Measurements from ENCODE around the gene C6orf62.
"Not testable (repeated sequence)": the region's sequence is repeated elsewhere in the genome, so short reads cannot be mapped to it uniquely, and the experiment has no call there.

C6orf62 gene

GRCh38 chr6:24757611-24758010 is 38.7 kb upstream of the C6orf62 start:
- Histone ChIP-seq H3K9ac (ENCODE audit: low read depth, low read length) (no peak overlapping the region), H3K27me3 (ENCODE audit: control insufficient read depth, insufficient read depth, low read length) (no peaks in the 10 kb centered on the region), H3K4me2 (ENCODE audit: low read length) (no peak overlapping the region), H3K4me1 (ENCODE audit: control insufficient read depth, insufficient read depth, low read length) (no peaks in the 10 kb centered on the region), H3K36me3 (ENCODE audit: insufficient read depth, low read length) (no peaks in the 10 kb centered on the region), H3K9me3 (replicated peaks; ENCODE audit: low read length) (no peaks in the 10 kb centered on the region), H3K4me3 (ENCODE audit: low read length) (no peak overlapping the region)

- H3K4me3 ChIP-seq (ENCODE audit: low read length), result no peak overlapping the region
- no peak overlapping the region for H3K4me2 ChIP-seq (ENCODE audit: low read length)
- no peaks in the 10 kb centered on the region for H3K27me3 ChIP-seq (ENCODE audit: control insufficient read depth, insufficient read depth, low read length)
- no peaks in the 10 kb centered on the region for H3K4me1 ChIP-seq (ENCODE audit: control insufficient read depth, insufficient read depth, low read length)
- no peaks in the 10 kb centered on the region for H3K9me3 ChIP-seq (replicated peaks; ENCODE audit: low read length)
- H3K36me3 ChIP-seq (ENCODE audit: insufficient read depth, low read length), result no peaks in the 10 kb centered on the region
- no peak overlapping the region for H3K9ac ChIP-seq (ENCODE audit: low read depth, low read length)
Observed at GRCh38 chr6:24755279-24755678, 36.3 kb upstream of the C6orf62 start.

DNA sequence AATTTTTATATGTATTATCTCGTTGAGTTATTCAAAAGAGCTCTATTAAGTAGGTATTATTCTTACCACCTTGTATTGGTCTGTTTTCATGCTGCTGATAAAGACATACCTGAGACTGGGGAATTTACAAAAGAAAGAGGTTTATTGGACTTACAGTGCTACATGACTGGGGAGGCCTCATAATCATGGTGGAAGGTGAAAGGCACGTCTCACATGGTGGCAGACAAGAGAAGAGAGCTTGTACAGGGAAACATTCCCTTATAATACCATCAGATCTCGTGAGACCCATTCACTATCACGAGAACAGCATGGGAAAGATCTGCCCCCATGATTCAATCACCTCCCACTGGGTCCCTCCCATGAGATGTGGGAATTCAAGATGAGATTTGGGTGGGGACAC is 35.4 kb upstream of the C6orf62 start:
- H3K4me2 ChIP-seq (ENCODE audit: low read length); H3K9ac ChIP-seq (ENCODE audit: low read depth, low read length); H3K36me3 ChIP-seq (ENCODE audit: insufficient read depth, low read length); H3K9me3 ChIP-seq (replicated peaks; ENCODE audit: low read length); H3K27me3 ChIP-seq (ENCODE audit: control insufficient read depth, insufficient read depth, low read length); H3K4me1 ChIP-seq (ENCODE audit: control insufficient read depth, insufficient read depth, low read length); H3K4me3 ChIP-seq (ENCODE audit: low read length): not testable (repeated sequence)

- H3K4me2 ChIP-seq (ENCODE audit: low read length), result no peak overlapping the region
- no peaks in the 10 kb centered on the region for H3K27me3 ChIP-seq (ENCODE audit: control insufficient read depth, insufficient read depth, low read length)
- H3K4me3 ChIP-seq (ENCODE audit: low read length), result no peak overlapping the region
- H3K9ac ChIP-seq (ENCODE audit: low read depth, low read length), result no peak overlapping the region
- no peaks in the 10 kb centered on the region for H3K4me1 ChIP-seq (ENCODE audit: control insufficient read depth, insufficient read depth, low read length)
- no peaks in the 10 kb centered on the region for H3K36me3 ChIP-seq (ENCODE audit: insufficient read depth, low read length)
- no peaks in the 10 kb centered on the region for H3K9me3 ChIP-seq (replicated peaks; ENCODE audit: low read length)
Observed at GRCh38 chr6:24753545-24753944, 34.6 kb upstream of the C6orf62 start.

- no peaks in the 10 kb centered on the region for H3K36me3 ChIP-seq (ENCODE audit: insufficient read depth, low read length)
- H3K4me2 ChIP-seq (ENCODE audit: low read length), result no peak overlapping the region
- no peaks in the 10 kb centered on the region for H3K4me1 ChIP-seq (ENCODE audit: control insufficient read depth, insufficient read depth, low read length)
- no peak overlapping the region for H3K4me3 ChIP-seq (ENCODE audit: low read length)
- H3K27me3 ChIP-seq (ENCODE audit: control insufficient read depth, insufficient read depth, low read length), result no peaks in the 10 kb centered on the region
- no peak overlapping the region for H3K9ac ChIP-seq (ENCODE audit: low read depth, low read length)
- no peaks in the 10 kb centered on the region for H3K9me3 ChIP-seq (replicated peaks; ENCODE audit: low read length)
Observed at GRCh38 chr6:24752917-24753492, 34.1 kb upstream of the C6orf62 start.

GRCh38 chr6:24752503-24752902 is 33.5 kb upstream of the C6orf62 start:
- H3K27me3 ChIP-seq (ENCODE audit: control insufficient read depth, insufficient read depth, low read length), result no peaks in the 10 kb centered on the region
- no peaks in the 10 kb centered on the region for H3K9me3 ChIP-seq (replicated peaks; ENCODE audit: low read length)

GRCh38 chr6:24750878-24751277 is 31.9 kb upstream of the C6orf62 start:
- not testable (repeated sequence) for H3K36me3 ChIP-seq (ENCODE audit: insufficient read depth, low read length); H3K4me1 ChIP-seq (ENCODE audit: control insufficient read depth, insufficient read depth, low read length); H3K9me3 ChIP-seq (replicated peaks; ENCODE audit: low read length); H3K4me2 ChIP-seq (ENCODE audit: low read length); H3K4me3 ChIP-seq (ENCODE audit: low read length); H3K9ac ChIP-seq (ENCODE audit: low read depth, low read length); H3K27me3 ChIP-seq (ENCODE audit: control insufficient read depth, insufficient read depth, low read length)

More at GRCh38 chr6:24752503-24752902, 33.5 kb upstream of the C6orf62 start:
- H3K4me1 ChIP-seq (ENCODE audit: control insufficient read depth, insufficient read depth, low read length), result no peaks in the 10 kb centered on the region
- H3K36me3 ChIP-seq (ENCODE audit: insufficient read depth, low read length), result no peaks in the 10 kb centered on the region
- H3K4me2 ChIP-seq (ENCODE audit: low read length), result no peak overlapping the region
- H3K4me3 ChIP-seq (ENCODE audit: low read length), result no peak overlapping the region
- no peak overlapping the region for H3K9ac ChIP-seq (ENCODE audit: low read depth, low read length)

DNA sequence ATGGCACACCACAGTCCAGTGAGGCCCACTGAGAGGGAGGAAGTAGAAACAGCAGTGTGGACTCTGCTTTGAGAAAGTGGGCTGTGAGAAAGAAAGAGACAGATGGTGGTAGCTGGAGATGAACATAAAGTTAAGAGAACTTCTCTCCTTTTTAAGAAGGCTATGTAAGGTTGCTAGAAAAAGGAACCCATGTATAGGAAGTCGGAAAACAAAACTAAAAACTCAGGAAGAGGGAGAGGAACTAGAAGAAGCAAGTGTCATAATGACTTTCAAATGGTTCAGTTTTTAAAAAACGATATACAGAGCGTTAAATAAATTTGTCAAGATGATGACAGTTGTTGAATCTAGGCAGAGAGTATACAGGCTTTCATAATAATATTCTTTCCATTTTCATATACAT is 30.3 kb upstream of the C6orf62 start:
- Histone ChIP-seq H3K9ac (ENCODE audit: low read depth, low read length) (no peak overlapping the region), H3K36me3 (ENCODE audit: insufficient read depth, low read length) (no peaks in the 10 kb centered on the region), H3K4me2 (ENCODE audit: low read length) (no peak overlapping the region), H3K4me3 (ENCODE audit: low read length) (no peak overlapping the region), H3K27me3 (ENCODE audit: control insufficient read depth, insufficient read depth, low read length) (no peaks in the 10 kb centered on the region), H3K4me1 (ENCODE audit: control insufficient read depth, insufficient read depth, low read length) (peaks cover under 1% of the 10 kb centered on the region), H3K9me3 (replicated peaks; ENCODE audit: low read length) (no peaks in the 10 kb centered on the region)

DNA sequence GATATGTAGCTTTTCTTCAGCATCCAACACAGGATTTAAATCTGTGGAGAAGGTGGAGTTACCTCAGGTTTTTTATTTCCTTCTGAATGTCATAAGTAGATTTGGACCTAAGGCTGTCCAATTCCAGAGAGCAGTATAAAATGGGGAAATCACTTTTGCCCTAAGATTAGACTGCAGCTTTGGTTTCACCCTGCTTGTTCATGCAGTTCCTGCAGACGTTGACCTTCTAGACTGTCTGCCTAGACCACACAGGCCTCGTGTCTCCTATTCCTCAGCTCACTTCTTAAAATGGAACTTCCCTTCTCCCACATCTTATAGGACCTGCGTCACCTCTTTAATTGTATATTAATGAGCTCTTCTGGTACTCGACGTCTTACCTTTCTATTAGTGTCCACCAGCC is 26.0 kb upstream of the C6orf62 start:
- Histone ChIP-seq H3K4me2 (ENCODE audit: low read length) (no peak overlapping the region), H3K4me3 (ENCODE audit: low read length) (no peak overlapping the region)

GRCh38 chr6:24743944-24744335 is 25.0 kb upstream of the C6orf62 start:
- peaks cover 33% of the 10 kb centered on the region for H3K4me1 ChIP-seq (ENCODE audit: control insufficient read depth, insufficient read depth, low read length)
- peak overlapping the region; percentile 76 for H3K9ac ChIP-seq (ENCODE audit: low read depth, low read length)
- H3K36me3 ChIP-seq (ENCODE audit: insufficient read depth, low read length), result no peaks in the 10 kb centered on the region
- peak overlapping the region; percentile 77 for H3K4me2 ChIP-seq (ENCODE audit: low read length)
- H3K9me3 ChIP-seq (replicated peaks; ENCODE audit: low read length), result no peaks in the 10 kb centered on the region
- H3K4me3 ChIP-seq (ENCODE audit: low read length), result peak overlapping the region; percentile 52
- no peaks in the 10 kb centered on the region for H3K27me3 ChIP-seq (ENCODE audit: control insufficient read depth, insufficient read depth, low read length)

More for the DNA sequence above, 26.0 kb upstream of the C6orf62 start:
- Histone ChIP-seq H3K4me1 (ENCODE audit: control insufficient read depth, insufficient read depth, low read length) (peaks cover 33% of the 10 kb centered on the region), H3K9me3 (replicated peaks; ENCODE audit: low read length) (no peaks in the 10 kb centered on the region), H3K27me3 (ENCODE audit: control insufficient read depth, insufficient read depth, low read length) (no peaks in the 10 kb centered on the region), H3K36me3 (ENCODE audit: insufficient read depth, low read length) (no peaks in the 10 kb centered on the region), H3K9ac (ENCODE audit: low read depth, low read length) (no peak overlapping the region)

- no peaks in the 10 kb centered on the region for H3K9me3 ChIP-seq (replicated peaks; ENCODE audit: low read length)
- peak overlapping the region; percentile 76 for H3K9ac ChIP-seq (ENCODE audit: low read depth, low read length)
- peak overlapping the region; percentile 77 for H3K4me2 ChIP-seq (ENCODE audit: low read length)
- H3K4me1 ChIP-seq (ENCODE audit: control insufficient read depth, insufficient read depth, low read length), result peaks cover 33% of the 10 kb centered on the region
- H3K27me3 ChIP-seq (ENCODE audit: control insufficient read depth, insufficient read depth, low read length), result no peaks in the 10 kb centered on the region
- no peaks in the 10 kb centered on the region for H3K36me3 ChIP-seq (ENCODE audit: insufficient read depth, low read length)
- peak overlapping the region; percentile 55 for H3K4me3 ChIP-seq (ENCODE audit: low read length)
Observed at GRCh38 chr6:24743265-24743943, 24.4 kb upstream of the C6orf62 start.

- H3K9me3 ChIP-seq (replicated peaks; ENCODE audit: low read length), result no peaks in the 10 kb centered on the region
- peaks cover 33% of the 10 kb centered on the region for H3K4me1 ChIP-seq (ENCODE audit: control insufficient read depth, insufficient read depth, low read length)
- H3K36me3 ChIP-seq (ENCODE audit: insufficient read depth, low read length), result no peaks in the 10 kb centered on the region
Observed at GRCh38 chr6:24742216-24742738, 23.3 kb upstream of the C6orf62 start.

More at GRCh38 chr6:24742216-24742738, 23.3 kb upstream of the C6orf62 start:
- H3K4me2 ChIP-seq (ENCODE audit: low read length), result peak overlapping the region; percentile 77
- no peaks in the 10 kb centered on the region for H3K27me3 ChIP-seq (ENCODE audit: control insufficient read depth, insufficient read depth, low read length)
- H3K4me3 ChIP-seq (ENCODE audit: low read length), result peak overlapping the region; percentile 55
- H3K9ac ChIP-seq (ENCODE audit: low read depth, low read length), result no peak overlapping the region
